ENCODE measurements around the gene WDR72. TPM values are rescaled to one million over a fixed set of nuclear protein-coding genes. Genes with fewer than 3 reads are reported as not detected.
"Not testable (repeated sequence)": the region's sequence is repeated elsewhere in the genome, so short reads cannot be mapped to it uniquely, and the experiment has no call there.

The WDR72 gene
- total RNA-seq, 1 donor from 2014 or later: 0.14 TPM

GRCh38 chr15:53693729-53694475 lies 65.6 kb downstream of the WDR72 start:
- no peak for FAIRE-seq

GRCh38 chr15:53684162-53684561 lies 75.3 kb downstream of the WDR72 start:
- not testable (repeated sequence) for H3K27ac Mint-ChIP-seq (ENCODE audit: unreplicated experiment); H3K9me3 ChIP-seq (ENCODE audit: insufficient read depth, low read depth, low read length); H3K27ac ChIP-seq (ENCODE audit: low read depth, low read length); H3K4me3 Mint-ChIP-seq (ENCODE audit: unreplicated experiment); H3K27me3 ChIP-seq (ENCODE audit: insufficient read depth, low read length); H3K4me3 ChIP-seq (ENCODE audit: insufficient read depth, low read depth, low read length); H3K9ac ChIP-seq (ENCODE audit: low read length); DNase-seq (ENCODE audit: low read depth); H2AFZ ChIP-seq (ENCODE audit: low read depth, low read length); H3K79me2 ChIP-seq (ENCODE audit: insufficient read depth, low read length); H3K4me2 ChIP-seq (ENCODE audit: low read length); H3K36me3 Mint-ChIP-seq (ENCODE audit: low read depth, unreplicated experiment); H3K4me1 Mint-ChIP-seq (ENCODE audit: low read depth, unreplicated experiment); H3K27me3 Mint-ChIP-seq (ENCODE audit: low read depth, unreplicated experiment); H3K9me3 Mint-ChIP-seq (ENCODE audit: unreplicated experiment); H4K20me1 ChIP-seq (ENCODE audit: insufficient read depth, low read length); FAIRE-seq; H3K4me1 ChIP-seq (ENCODE audit: insufficient read depth, low read length); H3K36me3 ChIP-seq (ENCODE audit: insufficient read depth, low read length)

More at GRCh38 chr15:53693729-53694475, 65.6 kb downstream of the WDR72 start:
- H3K4me3 ChIP-seq (ENCODE audit: insufficient read depth, low read depth, low read length): no peak overlapping the region
- H3K4me1 ChIP-seq (ENCODE audit: insufficient read depth, low read length): no peaks in the 10 kb centered on the region
- no peaks in the 10 kb centered on the region for H3K4me1 Mint-ChIP-seq (ENCODE audit: low read depth, unreplicated experiment)
- DNase-seq (ENCODE audit: low read depth): peak; percentile 1
- TF ChIP-seq EZH2 (IDR thresholded peaks at IDR 0.05; ENCODE audit: insufficient read depth, low read length) (no peak), CTCF (IDR thresholded peaks at IDR 0.05; ENCODE audit: insufficient read depth, low read depth, low read length) (no peak)
- no peak overlapping the region for H3K4me2 ChIP-seq (ENCODE audit: low read length)
- H3K36me3 ChIP-seq (ENCODE audit: insufficient read depth, low read length): no peaks in the 10 kb centered on the region
- no peaks in the 10 kb centered on the region for H3K9me3 ChIP-seq (ENCODE audit: insufficient read depth, low read depth, low read length)
- H3K79me2 ChIP-seq (ENCODE audit: insufficient read depth, low read length): no peaks in the 10 kb centered on the region
- H3K36me3 Mint-ChIP-seq (ENCODE audit: low read depth, unreplicated experiment): no peaks in the 10 kb centered on the region
- H4K20me1 ChIP-seq (ENCODE audit: insufficient read depth, low read length): no peaks in the 10 kb centered on the region
- no peaks in the 10 kb centered on the region for H3K9me3 Mint-ChIP-seq (ENCODE audit: unreplicated experiment)
- H2AFZ ChIP-seq (ENCODE audit: low read depth, low read length): no peak overlapping the region
- H3K27ac Mint-ChIP-seq (ENCODE audit: unreplicated experiment): no peak overlapping the region
- peaks cover 3% of the 10 kb centered on the region for H3K27me3 Mint-ChIP-seq (ENCODE audit: low read depth, unreplicated experiment)
- no peaks in the 10 kb centered on the region for H3K27me3 ChIP-seq (ENCODE audit: insufficient read depth, low read length)
- no peak overlapping the region for H3K27ac ChIP-seq (ENCODE audit: low read depth, low read length)
- no peak overlapping the region for H3K4me3 Mint-ChIP-seq (ENCODE audit: unreplicated experiment)
- no peak overlapping the region for H3K9ac ChIP-seq (ENCODE audit: low read length)

GRCh38 chr15:53681056-53681455 lies 78.4 kb downstream of the WDR72 start:
- no peak overlapping the region for H3K27ac ChIP-seq (ENCODE audit: low read depth, low read length)
- no peaks in the 10 kb centered on the region for H3K36me3 ChIP-seq (ENCODE audit: insufficient read depth, low read length)
- no peaks in the 10 kb centered on the region for H3K79me2 ChIP-seq (ENCODE audit: insufficient read depth, low read length)
- Mint-ChIP-seq H3K4me3 (ENCODE audit: unreplicated experiment) (no peak overlapping the region), H3K27me3 (ENCODE audit: low read depth, unreplicated experiment) (no peaks in the 10 kb centered on the region), H3K9me3 (ENCODE audit: unreplicated experiment) (no peaks in the 10 kb centered on the region), H3K36me3 (ENCODE audit: low read depth, unreplicated experiment) (no peaks in the 10 kb centered on the region), H3K4me1 (ENCODE audit: low read depth, unreplicated experiment) (no peaks in the 10 kb centered on the region), H3K27ac (ENCODE audit: unreplicated experiment) (no peak overlapping the region)
- no peak for FAIRE-seq
- DNase-seq (ENCODE audit: low read depth): no peak
- H3K4me1 ChIP-seq (ENCODE audit: insufficient read depth, low read length): no peaks in the 10 kb centered on the region
- no peak overlapping the region for H2AFZ ChIP-seq (ENCODE audit: low read depth, low read length)
- H3K9me3 ChIP-seq (ENCODE audit: insufficient read depth, low read depth, low read length): no peaks in the 10 kb centered on the region
- TF ChIP-seq EZH2 (IDR thresholded peaks at IDR 0.05; ENCODE audit: insufficient read depth, low read length) (no peak), CTCF (IDR thresholded peaks at IDR 0.05; ENCODE audit: insufficient read depth, low read depth, low read length) (no peak)
- H3K27me3 ChIP-seq (ENCODE audit: insufficient read depth, low read length): no peaks in the 10 kb centered on the region
- no peak overlapping the region for H3K4me2 ChIP-seq (ENCODE audit: low read length)
- H3K4me3 ChIP-seq (ENCODE audit: insufficient read depth, low read depth, low read length): no peak overlapping the region
- H4K20me1 ChIP-seq (ENCODE audit: insufficient read depth, low read length): no peaks in the 10 kb centered on the region
- H3K9ac ChIP-seq (ENCODE audit: low read length): no peak overlapping the region
